Hepatocyte (in vitro differentiated cells): ENCODE results near the gene LRMDA.

Source experiments
- EZH2 ChIP-seq: fragments of 200-600 bp; sonication (generic); IDR thresholded peaks from 2 replicates; pipeline ENCODE4 v1.6.1; 2016; ENCODE audit warnings: antibody characterized with exemption, mild to moderate bottlenecking, borderline replicate concordance
- TF ChIP-seq, protein P1 (sequence below): fragments of 200-600 bp; sonication (generic); IDR thresholded peaks from 2 replicates; pipeline ENCODE4 v1.5.1; 2016; ENCODE audit warnings: antibody characterized with exemption, mild to moderate bottlenecking; ENCODE audit not compliant: poor library complexity

- TF ChIP-seq, protein P1, sequence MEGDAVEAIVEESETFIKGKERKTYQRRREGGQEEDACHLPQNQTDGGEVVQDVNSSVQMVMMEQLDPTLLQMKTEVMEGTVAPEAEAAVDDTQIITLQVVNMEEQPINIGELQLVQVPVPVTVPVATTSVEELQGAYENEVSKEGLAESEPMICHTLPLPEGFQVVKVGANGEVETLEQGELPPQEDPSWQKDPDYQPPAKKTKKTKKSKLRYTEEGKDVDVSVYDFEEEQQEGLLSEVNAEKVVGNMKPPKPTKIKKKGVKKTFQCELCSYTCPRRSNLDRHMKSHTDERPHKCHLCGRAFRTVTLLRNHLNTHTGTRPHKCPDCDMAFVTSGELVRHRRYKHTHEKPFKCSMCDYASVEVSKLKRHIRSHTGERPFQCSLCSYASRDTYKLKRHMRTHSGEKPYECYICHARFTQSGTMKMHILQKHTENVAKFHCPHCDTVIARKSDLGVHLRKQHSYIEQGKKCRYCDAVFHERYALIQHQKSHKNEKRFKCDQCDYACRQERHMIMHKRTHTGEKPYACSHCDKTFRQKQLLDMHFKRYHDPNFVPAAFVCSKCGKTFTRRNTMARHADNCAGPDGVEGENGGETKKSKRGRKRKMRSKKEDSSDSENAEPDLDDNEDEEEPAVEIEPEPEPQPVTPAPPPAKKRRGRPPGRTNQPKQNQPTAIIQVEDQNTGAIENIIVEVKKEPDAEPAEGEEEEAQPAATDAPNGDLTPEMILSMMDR, result no peak
- no peak for TF ChIP-seq EZH2
Observed at GRCh38 chr10:75712242-75712880, 280.9 kb downstream of the LRMDA start.
